GM23338 (cell line): ENCODE data around the gene NELFB.

Source experiments
- CREB1 ChIP-seq: fragments of 250-450 bp; sonication (Bioruptor Pico); IDR thresholded peaks from 2 replicates; pipeline ENCODE4 v1.5.0; 2020; ENCODE audit warnings: low read depth, mild to moderate bottlenecking, moderate library complexity
- CTCF ChIP-seq, 2 experiments: fragments of 200-600 bp in 1 of 2; sonication (generic) in 1 of 2; conservative IDR thresholded peaks; 2 replicates each; pipeline versions ENCODE4 v1.5.1 to v1.6.1; 2016 to 2017; ENCODE audit warnings: antibody characterized with exemption in 2 of 2, low read depth in 2 of 2, mild to moderate bottlenecking in 2 of 2, moderate library complexity in 1 of 2
- EZH2 ChIP-seq: fragments of 200-600 bp; sonication (generic); IDR thresholded peaks from one replicate; pipeline ENCODE4 v1.8.0; 2017; ENCODE audit warnings: antibody characterized with exemption, mild to moderate bottlenecking, low read depth; ENCODE audit not compliant: unreplicated experiment
- EZH2phosphoT487 ChIP-seq: fragments of 200-600 bp; sonication (generic); IDR thresholded peaks from one replicate; pipeline ENCODE4 v1.8.1; 2018; ENCODE audit warnings: antibody characterized with exemption; ENCODE audit not compliant: unreplicated experiment
- POLR2AphosphoS5 ChIP-seq: IDR thresholded peaks from 2 replicates; pipeline ENCODE4 v1.6.1; 2016; ENCODE audit warnings: antibody characterized with exemption, low read depth
- REST ChIP-seq: IDR thresholded peaks from one replicate; pipeline ENCODE4 v1.6.1; 2018; ENCODE audit warnings: antibody characterized with exemption; ENCODE audit not compliant: unreplicated experiment

GRCh38 chr9:137250329-137251193, 4.6 kb upstream of the NELFB start:
- no peak for TF ChIP-seq CTCF (conservative IDR thresholded peaks at IDR 0.05; ENCODE audit: low read depth in 2 of 2)
- TF ChIP-seq EZH2, result no peak
- TF ChIP-seq EZH2phosphoT487, result no peak
- TF ChIP-seq REST, result no peak
- TF ChIP-seq CREB1 (CRISPR knock-in tag), result no peak
- no peak for TF ChIP-seq POLR2AphosphoS5
